VCaP (cell line): ENCODE measurements around the gene NBPF20.
"Not testable (repeated sequence)": the region's sequence is repeated elsewhere in the genome, so short reads cannot be mapped to it uniquely, and the experiment has no call there.

ENCODE experiments used
- H3K27ac ChIP-seq: fragments of 450-650 bp; 2 replicates; pipeline ENCODE4 v1.5.1; 2017

NBPF20 gene

DNA sequence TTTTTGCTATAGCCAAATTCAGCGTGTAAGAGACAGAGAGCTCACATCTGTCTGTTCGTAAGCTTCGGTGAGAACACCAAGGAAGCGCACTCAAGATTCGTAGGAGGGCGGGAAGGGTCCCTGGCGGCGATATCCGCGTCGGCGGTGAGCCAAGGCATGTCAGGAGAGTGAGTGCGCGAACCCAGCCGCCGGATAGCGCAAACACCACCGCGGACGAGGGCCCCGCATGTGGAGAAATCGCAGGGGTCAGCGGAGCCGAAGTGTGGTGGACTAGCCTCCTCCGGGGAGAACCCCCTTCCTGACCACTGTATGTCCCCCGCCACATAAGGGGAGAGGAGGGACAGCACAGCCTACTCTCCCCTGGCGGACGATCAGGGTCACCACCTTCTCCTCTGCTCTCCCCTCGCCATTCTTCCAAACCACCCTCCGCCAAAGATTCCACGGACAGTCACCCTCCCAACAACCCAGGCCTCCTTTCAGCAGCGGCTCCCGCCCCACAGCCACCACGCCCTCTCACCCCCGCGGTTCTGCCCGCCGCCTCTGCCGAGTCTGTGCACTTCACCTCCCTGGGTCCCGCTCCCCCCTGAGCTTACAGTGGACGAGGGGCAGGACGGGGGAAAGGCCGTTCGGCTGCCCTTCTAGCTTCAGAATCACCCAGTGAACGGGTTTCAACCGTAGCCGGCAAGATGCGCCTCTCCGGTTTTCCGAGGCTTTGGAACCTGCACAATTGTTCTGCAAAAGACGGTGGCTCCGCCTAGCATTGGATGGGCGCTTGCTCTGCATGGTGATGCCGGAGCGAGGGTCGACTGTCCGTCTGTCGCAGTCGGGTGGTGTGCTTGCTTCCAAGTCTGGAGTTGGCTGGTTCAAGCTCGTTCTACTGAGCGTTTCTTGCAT is 6.2 kb upstream of the NBPF20 start:
- not testable (repeated sequence) for H3K27ac ChIP-seq

GRCh38 chr1:145430830-145431229 is 5.4 kb upstream of the NBPF20 start:
- H3K27ac ChIP-seq, result not testable (repeated sequence)

DNA sequence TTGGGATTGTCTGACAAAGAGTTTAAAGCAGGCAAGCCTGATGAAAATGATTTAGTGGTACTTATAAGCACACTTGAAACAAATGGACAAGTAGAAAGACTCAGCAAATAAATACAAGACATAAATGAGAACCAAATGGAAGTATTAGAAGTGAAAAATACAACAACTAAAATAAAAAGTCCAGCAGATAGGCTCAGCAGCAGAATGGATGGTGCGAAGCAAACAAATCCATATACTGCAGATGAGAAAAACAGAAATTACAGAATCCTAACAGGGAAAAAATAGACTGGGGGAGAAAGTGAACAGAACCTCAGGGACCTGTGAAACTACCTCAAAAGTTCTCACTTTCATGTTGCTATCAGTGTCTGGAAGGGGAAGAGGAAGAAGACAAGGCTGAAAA is 3.9 kb upstream of the NBPF20 start:
- not testable (repeated sequence) for H3K27ac ChIP-seq

DNA sequence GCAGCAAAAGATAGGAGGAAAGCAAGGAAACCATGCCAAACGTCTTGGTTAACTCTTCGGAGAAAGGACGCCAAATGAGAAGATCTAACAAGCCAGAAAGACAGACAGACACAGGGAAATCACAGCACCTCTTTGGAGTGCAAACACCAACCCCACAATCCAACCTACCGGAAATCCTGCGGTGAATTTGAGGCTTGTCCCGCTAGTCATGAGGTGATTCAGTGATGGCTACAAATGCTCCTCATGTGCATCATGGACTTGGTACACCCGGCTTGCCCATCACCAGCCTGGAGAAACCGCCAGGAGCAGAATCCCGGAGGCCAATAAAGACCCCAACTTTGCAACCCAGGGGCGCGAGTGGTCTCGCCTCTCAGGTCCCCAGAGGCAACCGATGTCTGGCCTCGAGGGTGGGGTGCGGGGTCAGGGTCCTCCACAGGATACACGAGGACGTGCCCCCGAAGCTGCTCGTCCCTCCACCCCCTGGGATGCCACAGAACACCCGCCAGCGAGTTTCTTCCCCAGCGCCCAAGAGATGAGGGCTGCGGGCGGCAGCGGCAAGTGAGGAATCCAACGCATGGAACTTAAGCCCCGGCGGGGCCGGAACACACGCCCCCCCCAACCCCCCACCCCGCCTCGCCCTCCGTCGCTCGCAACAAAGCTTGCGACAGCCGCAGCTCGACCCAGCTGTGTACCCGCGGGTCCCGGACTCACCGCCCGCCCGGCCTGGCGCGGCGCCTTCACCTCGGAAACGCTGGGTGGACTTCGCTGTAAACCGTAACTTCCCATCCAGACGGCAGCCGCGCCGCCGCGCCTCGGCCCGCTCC is 579 bp downstream of the NBPF20 start:
- peak overlapping the region; percentile 75 for H3K27ac ChIP-seq

- not testable (repeated sequence) for H3K27ac ChIP-seq
Measured at GRCh38 chr1:145415149-145415548, 10.3 kb downstream of the NBPF20 start.

DNA sequence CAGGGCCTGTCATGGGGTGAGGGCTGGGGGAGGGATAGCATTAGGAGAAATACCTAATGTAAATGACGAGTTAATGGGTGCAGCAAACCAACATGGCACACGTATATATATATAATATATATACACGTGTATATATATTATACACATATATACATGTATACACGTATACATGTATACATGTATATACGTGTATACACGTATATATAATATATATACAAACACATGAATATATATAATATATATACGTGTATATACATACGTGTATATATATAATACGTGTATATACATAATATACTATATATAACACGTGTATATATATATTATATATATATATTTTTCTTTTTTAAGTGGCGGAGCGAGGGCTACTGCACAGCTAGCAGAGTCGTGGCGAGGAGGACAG is 18.1 kb downstream of the NBPF20 start:
- H3K27ac ChIP-seq, result not testable (repeated sequence)

- H3K27ac ChIP-seq, result not testable (repeated sequence)
Measured at GRCh38 chr1:145404949-145405348, 20.5 kb downstream of the NBPF20 start.

DNA sequence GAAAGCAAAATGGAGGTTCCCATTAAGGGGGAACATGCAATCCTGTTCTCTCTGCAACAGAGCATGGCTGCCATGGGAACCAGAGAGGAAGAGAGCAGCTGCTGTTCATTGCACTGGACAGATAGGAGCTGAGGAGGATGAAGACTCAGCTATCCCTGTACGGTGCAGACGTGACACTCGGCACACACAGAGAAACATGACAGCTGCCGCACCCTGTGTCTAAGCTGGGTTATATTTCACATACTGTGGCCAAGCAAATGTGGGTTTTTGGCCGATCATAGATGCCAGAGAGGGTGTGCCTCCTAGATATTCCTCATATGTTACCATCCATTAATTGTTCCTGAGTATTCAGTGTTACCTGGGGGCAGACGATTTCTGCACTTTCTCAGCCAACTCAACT is 24.7 kb downstream of the NBPF20 start:
- not testable (repeated sequence) for H3K27ac ChIP-seq
